ENCODE data around the gene IL1R2. TPM values are rescaled to one million over a fixed set of nuclear protein-coding genes. Genes with fewer than 3 reads are reported as not detected.

IL1R2 gene
- total and polyA plus RNA-seq, 9 of the 15 experiments (the other 6 are each of a cell fraction or from before 2014, with no cell fraction given), result 0.13 TPM; not detected in 8

DNA sequence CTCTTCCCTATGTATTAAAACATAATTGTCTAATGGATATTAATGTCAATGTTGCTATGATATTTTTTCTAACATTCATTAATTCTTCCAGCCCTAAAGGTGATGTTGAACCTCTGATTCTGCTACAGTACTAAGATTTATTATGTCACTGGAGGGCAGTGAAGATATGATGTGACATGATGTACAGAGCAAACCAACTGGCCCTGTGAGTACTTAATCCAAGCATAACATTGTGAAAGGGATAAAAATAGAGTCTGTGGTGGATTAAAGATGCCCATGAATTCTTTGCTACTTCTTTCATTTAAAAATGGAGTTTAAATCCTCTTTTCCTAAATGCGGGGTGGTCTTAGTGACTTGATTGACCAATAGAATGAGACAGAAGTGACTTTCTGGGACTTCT is 51.8 kb downstream of the IL1R2 start:
- WGBS (ENCODE audit: insufficient coverage, low coverage, missing lambda C conversion rate), result 26% methylated on average over 1 of the region's 1 CpG
- no peaks in the 10 kb centered on the region for H3K36me3 ChIP-seq (ENCODE audit: control insufficient read depth, insufficient read depth, low read length)
- CTCF ChIA-PET (ENCODE audit: low intra/inter-chr PET ratio), result no interaction called here
- H3K9me3 ChIP-seq (replicated peaks; ENCODE audit: control insufficient read depth, insufficient read depth, low read depth, low read length), result no peaks in the 10 kb centered on the region
- ATAC-seq, result no peak
- no peaks in the 10 kb centered on the region for H4K20me1 ChIP-seq (replicated peaks; ENCODE audit: control insufficient read depth, insufficient read depth, low read length)
- H3K4me3 ChIP-seq, result no peak overlapping the region
- no peak overlapping the region for H3K27ac ChIP-seq (ENCODE audit: extremely low read depth, low read depth, low read length)
- peaks cover 0 to 4% of the 10 kb centered on the region in 2 experiments; a peak in 2 of 5 replicates for H3K27me3 ChIP-seq (ENCODE audit: control insufficient read depth in 2 of 2, insufficient read depth in 2 of 2, low read length in 2 of 2)
- no peaks in the 10 kb centered on the region for H3K9me1 ChIP-seq (ENCODE audit: control insufficient read depth, insufficient read depth, low read length)
- no peak overlapping the region for H3K4me2 ChIP-seq (ENCODE audit: insufficient read depth, low read length)
- POLR2A ChIA-PET, result no interaction called here
- H3K9ac ChIP-seq (ENCODE audit: insufficient read depth in 1 of 2, low read depth in 2 of 2, low read length in 2 of 2), result no peak overlapping the region
- BruUV-seq (replicated peaks), result no TSS peak
- no peak overlapping the region for H2AFZ ChIP-seq (ENCODE audit: low read depth, low read length)
- TF ChIP-seq GATAD2B (IDR thresholded peaks at IDR 0.05; ENCODE audit: borderline replicate concordance) (no peak), EP300 (IDR thresholded peaks at IDR 0.05; ENCODE audit: low read length) (no peak), MYBL2 (IDR thresholded peaks at IDR 0.05; ENCODE audit: low read depth) (no peak), MYBL2 (CRISPR knock-in tag; IDR thresholded peaks at IDR 0.05; ENCODE audit: borderline replicate concordance) (no peak), RUNX1 (IDR thresholded peaks at IDR 0.05; ENCODE audit: low read depth) (no peak), CSDE1 (IDR thresholded peaks at IDR 0.05) (no peak), ZBTB17 (CRISPR knock-in tag; IDR thresholded peaks at IDR 0.05) (no peak), ZNF512 (tag; IDR thresholded peaks at IDR 0.05) (no peak), KAT7 (CRISPR knock-in tag; IDR thresholded peaks at IDR 0.05; ENCODE audit: borderline replicate concordance) (no peak), CBFA2T2 (conservative IDR thresholded peaks at IDR 0.05) (no peak), ZNF232 (CRISPR knock-in tag; IDR thresholded peaks at IDR 0.05) (no peak), ZNF324 (CRISPR knock-in tag; IDR thresholded peaks at IDR 0.05) (no peak), POU5F1 (IDR thresholded peaks at IDR 0.05; ENCODE audit: borderline replicate concordance, low read depth, low read length, partially characterized antibody) (no peak), ZNF639 (CRISPR knock-in tag; conservative IDR thresholded peaks at IDR 0.05 in 1 of 2, IDR thresholded peaks at IDR 0.05 in 1 of 2) (no peak)
- TF ChIP-seq, protein P1, sequence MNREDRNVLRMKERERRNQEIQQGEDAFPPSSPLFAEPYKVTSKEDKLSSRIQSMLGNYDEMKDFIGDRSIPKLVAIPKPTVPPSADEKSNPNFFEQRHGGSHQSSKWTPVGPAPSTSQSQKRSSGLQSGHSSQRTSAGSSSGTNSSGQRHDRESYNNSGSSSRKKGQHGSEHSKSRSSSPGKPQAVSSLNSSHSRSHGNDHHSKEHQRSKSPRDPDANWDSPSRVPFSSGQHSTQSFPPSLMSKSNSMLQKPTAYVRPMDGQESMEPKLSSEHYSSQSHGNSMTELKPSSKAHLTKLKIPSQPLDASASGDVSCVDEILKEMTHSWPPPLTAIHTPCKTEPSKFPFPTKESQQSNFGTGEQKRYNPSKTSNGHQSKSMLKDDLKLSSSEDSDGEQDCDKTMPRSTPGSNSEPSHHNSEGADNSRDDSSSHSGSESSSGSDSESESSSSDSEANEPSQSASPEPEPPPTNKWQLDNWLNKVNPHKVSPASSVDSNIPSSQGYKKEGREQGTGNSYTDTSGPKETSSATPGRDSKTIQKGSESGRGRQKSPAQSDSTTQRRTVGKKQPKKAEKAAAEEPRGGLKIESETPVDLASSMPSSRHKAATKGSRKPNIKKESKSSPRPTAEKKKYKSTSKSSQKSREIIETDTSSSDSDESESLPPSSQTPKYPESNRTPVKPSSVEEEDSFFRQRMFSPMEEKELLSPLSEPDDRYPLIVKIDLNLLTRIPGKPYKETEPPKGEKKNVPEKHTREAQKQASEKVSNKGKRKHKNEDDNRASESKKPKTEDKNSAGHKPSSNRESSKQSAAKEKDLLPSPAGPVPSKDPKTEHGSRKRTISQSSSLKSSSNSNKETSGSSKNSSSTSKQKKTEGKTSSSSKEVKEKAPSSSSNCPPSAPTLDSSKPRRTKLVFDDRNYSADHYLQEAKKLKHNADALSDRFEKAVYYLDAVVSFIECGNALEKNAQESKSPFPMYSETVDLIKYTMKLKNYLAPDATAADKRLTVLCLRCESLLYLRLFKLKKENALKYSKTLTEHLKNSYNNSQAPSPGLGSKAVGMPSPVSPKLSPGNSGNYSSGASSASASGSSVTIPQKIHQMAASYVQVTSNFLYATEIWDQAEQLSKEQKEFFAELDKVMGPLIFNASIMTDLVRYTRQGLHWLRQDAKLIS (CRISPR knock-in tag; IDR thresholded peaks at IDR 0.05), result no peak
- FAIRE-seq, result peak; percentile 52
- in situ Hi-C loops (cut with MboI), result no loop called here
- intact Hi-C loops (cut with micrococcal nuclease), result no loop called here
- no peaks in the 10 kb centered on the region for H3K79me2 ChIP-seq (ENCODE audit: control insufficient read depth, insufficient read depth, low read length)
- DNase-seq (ENCODE audit: extremely low read depth in 1 of 4, low spot score in 3 of 4), result no peak
- H3K4me1 ChIP-seq (replicated peaks in 1 of 2; ENCODE audit: control insufficient read depth in 2 of 2, insufficient read depth in 2 of 2, low read length in 2 of 2), result no peaks in the 10 kb centered on the region

All from K562 (cell line).